Jurkat, Clone E6-1 (cell line): ENCODE results near the gene BTBD1.
"Not testable (repeated sequence)": the region's sequence is repeated elsewhere in the genome, so short reads cannot be mapped to it uniquely, and the experiment has no call there.

Experiments
- DNase-seq: peaks from one replicate; pipeline ENCODE4 v3.0.0-alpha.2; 2011; ENCODE audit warnings: low read depth, low spot score
- H3K4me3 ChIP-seq: 2 replicates; pipeline ENCODE4 v1.5.1; 2011; ENCODE audit warnings: mild to moderate bottlenecking, low read length, control low read depth, moderate library complexity

The BTBD1 gene

DNA sequence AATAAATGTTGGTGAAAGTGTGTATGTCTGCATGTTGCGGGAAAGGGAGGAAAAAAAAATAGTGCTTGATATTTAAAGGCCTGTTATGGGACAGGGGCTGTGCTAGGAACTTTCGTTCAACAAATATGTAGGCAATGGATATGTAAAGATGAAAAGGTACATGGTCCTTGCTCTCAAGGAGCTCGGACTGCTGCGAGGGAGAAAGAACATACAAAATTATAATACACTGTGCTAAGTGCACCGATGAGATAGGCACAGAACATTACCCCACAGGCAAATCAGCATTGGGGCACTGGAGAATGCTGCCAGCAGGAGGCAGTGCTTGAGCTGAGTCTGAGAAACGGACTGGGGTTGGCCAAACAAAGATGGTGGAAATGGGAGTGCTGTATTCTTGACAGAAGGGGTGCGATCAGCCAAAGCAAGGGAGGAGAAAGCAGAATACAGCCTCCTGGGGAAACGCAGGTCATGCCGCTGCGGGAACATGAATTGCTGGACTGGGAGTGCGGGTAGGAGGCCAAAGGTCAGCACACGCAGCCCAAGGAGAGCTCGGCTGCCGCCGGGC is 56.3 kb downstream of the BTBD1 start:
- peak; percentile 82 for DNase-seq
- H3K4me3 ChIP-seq, result peak overlapping the region; percentile 99

DNA sequence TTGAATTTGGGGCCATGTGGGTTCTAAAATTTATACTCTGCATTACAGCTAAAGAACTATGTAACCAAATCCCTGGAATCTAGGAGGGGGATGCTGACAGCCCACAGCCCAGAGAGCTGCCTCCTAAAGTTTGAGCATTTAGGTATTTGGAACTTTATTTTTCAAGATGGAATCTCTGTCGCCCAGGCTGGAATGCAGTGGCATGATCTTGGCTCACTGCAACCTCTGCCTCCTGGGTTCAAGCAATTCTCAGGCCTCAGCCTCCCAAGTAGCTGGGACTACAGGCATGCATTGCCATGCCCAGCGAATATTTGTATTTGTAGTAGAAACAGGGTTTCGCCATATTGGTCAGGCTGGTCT is 66.4 kb downstream of the BTBD1 start:
- H3K4me3 ChIP-seq, DNase-seq: not testable (repeated sequence)

DNA sequence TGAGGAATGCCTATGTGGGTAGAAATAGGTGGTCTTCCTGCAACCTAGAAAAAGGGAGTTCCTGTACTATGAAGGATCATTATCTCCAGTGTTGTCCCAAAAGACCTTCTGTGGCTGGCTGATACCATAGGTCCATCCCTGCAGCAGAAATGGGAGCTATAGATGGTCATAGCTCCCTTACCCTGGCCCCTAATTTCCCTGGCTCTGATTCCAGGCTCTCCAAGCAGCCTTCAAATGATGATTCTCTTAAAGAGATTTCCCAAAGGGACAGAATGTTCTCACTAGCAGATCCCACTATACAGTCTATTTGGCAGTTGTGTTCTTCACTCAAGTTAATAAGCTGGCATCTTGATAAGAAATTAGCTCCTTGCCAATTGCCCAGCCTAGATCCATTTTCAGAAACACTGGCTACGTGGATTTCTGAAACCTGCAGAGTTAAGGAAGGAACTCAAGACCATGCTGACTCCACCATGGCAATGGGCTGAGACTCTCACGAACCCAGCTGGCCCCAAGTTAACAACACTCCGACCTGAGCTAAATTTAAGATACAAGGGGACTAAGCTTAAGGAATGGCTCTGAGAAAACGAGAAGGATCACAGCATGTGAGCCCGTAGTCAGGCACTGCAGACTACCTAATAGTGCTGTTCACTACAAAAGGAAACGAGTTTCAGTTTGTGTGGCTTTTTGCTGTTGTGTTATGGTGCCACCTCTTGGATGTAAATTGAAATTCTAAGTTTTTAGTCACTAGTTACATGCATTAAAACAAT is 67.0 kb downstream of the BTBD1 start:
- peak overlapping the region; percentile 35 for H3K4me3 ChIP-seq
- DNase-seq, result peak; percentile 77

DNA sequence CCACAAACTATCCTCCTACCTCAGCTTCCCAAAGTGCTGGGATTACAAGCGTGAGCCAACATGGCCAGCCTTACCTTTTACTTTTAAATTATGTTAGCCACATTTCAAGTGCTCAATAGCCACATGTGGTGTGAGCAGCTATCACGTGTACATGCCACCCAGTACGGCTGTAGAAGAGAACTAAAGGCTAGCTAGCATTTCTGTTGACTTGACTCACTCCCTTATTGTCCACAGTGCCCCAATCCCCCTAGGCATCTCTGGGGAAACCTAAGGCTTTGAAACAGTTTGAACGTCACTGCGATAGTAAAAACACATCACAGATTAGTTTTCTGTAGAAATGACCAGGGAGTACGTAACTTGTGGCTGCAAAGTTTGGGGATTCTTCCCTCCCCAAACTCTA is 67.6 kb downstream of the BTBD1 start:
- no peak for DNase-seq
- H3K4me3 ChIP-seq, result no peak overlapping the region

DNA sequence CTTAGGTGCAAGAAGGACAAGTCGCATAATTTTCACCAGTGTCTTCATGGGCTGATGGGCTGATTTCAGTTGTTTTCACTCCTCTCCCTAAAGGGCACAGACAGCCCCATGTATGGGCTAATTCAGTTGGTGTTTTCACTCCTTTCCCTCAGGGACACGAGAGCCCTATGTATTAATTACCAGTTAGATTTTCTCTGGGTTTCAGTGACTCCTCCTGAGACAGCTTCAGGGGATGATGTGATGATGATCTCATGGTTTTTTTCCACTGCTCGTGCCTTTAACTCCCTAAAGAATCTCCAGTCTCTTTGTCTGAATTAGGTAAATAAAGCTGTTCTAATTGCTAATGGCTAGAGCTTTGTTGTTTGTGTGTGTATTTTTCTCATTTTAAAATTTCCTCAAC is 71.1 kb downstream of the BTBD1 start:
- DNase-seq, result no peak

DNA sequence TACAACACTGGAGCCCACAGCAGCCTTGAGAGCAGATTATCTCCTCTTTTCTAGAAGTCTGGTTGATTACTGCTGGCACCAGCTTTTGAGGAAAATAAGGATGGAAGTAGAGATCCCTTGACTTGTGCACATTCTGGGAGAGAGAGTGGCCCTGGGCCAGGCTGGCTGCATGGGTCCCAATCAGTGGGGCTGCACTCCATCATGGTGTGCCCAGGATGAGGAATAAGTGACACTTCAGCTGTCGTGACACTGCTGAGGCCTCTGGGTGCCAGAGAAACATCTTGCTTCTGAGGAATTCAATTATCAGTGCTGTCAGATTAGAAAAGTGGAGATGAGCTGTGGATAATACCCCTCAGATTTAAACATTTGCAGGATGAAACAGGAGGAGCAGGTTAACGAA is 72.0 kb downstream of the BTBD1 start:
- H3K4me3 ChIP-seq, result no peak overlapping the region
- no peak for DNase-seq

More for the DNA sequence above, 71.1 kb downstream of the BTBD1 start:
- no peak overlapping the region for H3K4me3 ChIP-seq

DNA sequence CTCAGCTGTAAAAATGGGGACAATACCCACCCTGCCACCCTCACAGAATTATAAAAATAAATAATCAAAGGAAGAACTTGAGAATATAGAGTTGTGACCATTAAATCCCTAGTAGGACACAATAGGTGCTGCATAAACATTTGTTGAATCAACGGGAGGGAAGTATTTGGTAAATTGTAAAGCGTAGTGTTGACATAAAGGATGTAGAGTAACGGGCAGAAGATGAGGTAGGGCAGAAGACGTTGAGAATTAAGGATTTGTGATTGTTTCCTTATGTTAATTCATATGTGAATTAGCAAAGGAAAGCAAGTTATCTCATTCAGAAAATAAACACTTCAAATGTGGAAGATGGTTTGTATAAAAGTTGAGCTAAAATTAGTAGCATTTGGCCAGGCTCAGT is 73.9 kb downstream of the BTBD1 start:
- H3K4me3 ChIP-seq, result no peak overlapping the region
- DNase-seq, result no peak

DNA sequence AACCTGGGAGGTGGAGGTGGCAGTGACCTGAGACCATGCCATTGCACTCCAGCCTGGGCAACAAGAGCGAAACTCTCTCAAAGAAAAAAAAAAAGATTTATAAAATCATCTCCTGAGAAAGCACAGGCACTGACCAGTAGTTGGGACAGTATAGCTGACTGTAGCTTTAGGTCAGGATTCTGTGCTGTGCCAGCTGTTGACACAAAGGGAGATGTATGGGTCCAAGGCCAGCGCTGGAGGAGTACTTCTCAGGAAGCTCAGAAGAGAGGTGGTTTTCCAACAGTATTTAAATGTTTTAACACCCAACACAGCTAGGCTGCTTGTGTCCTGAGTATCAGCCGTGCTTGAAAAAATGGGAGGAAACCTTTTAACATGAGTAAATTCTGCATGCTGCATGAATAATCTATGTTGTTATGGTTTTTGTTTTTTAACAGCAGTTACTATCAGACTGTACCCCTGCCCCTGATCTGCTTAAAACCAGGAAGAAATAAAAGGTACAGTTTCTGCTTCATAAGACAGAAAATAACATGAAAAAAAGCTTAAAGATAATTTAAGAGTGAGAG is 74.5 kb downstream of the BTBD1 start:
- no peak overlapping the region for H3K4me3 ChIP-seq
- DNase-seq, result no peak

DNA sequence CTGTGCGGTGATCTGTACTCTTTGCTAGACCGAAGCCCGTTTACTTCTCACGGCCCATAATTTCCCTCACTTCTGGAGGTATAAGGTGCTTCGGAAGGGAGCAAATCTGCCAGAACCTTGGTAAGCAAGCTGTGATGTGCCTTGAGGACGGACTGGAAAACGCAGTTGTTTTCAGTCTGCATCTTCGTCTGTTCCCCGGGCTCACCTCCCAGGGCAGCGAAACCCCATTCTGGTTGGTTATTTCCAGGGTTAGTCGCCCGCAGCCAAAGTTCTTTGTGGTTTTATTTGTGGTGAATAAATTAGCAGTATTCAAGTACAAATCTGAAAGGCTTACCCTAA is 80.6 kb downstream of the BTBD1 start:
- DNase-seq, result no peak
- peak overlapping the region; percentile 98 for H3K4me3 ChIP-seq

DNA sequence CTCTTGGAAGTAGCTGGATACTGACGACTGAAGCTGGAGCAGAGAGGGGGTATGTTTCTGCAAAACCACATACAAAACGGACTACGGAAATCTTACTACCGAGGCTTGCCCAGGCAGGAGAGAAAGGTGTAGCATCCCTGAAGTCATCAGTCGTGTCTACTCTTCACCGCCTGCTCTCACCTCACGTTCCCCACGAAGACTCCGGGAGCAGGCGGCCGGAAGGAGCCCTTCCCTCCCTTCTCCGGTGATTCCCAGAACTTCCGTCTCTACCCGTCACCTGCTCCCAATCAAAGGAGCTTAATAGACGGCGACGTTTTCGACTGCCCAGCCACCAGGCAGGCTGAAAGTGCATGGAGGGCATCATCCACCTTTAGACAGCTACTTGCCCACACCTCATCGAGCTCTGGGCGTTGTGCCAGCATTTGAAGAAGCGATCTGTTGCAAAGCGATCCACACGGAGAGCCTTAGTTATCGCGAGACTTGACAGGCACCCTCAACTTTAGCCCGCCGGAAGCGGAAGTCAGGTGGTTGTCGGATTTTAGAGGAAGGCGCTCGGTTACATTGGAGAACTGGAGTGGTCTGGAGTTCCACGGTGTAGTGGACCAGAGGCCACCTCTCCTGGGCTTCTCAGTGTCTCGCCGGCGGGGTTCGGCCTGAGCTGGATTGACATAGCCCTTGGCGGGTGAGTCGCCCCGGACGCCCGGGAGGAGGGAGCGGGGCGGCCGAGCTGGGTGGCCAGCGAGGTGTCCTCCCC is 81.2 kb downstream of the BTBD1 start, which contains the start of gene RAMAC:
Gene RAMAC (plus strand): TSS at position 523 of the 754 bp plus-strand sequence. CDS start 2,809 bp downstream, outside the sequence.
- peak; percentile 96 for DNase-seq

DNA sequence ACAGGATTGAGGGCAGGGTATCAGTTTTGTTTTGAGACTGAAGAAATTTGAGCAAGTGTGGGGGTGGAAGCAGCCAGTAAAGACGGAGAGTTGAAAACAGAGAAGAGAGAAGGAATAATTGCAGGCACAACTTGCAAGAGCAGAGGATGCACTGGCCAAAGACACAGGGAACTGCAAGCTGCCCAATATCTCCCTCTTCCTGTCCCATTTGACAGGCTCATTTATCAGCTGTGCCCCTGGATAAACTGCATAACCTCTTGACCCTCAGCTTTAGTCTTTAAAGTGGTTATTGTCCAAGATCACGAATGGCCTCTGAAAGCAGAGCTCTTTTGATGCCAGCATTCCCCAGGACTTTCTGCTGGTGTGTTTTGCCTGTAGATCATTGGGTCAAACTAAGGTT is 86.1 kb downstream of the BTBD1 start:
- H3K4me3 ChIP-seq, result no peak overlapping the region
- no peak for DNase-seq

More for the DNA sequence above, 81.2 kb downstream of the BTBD1 start, which contains the start of gene RAMAC:
- peak within 1 kb of the TSS; percentile 98 for H3K4me3 ChIP-seq

DNA sequence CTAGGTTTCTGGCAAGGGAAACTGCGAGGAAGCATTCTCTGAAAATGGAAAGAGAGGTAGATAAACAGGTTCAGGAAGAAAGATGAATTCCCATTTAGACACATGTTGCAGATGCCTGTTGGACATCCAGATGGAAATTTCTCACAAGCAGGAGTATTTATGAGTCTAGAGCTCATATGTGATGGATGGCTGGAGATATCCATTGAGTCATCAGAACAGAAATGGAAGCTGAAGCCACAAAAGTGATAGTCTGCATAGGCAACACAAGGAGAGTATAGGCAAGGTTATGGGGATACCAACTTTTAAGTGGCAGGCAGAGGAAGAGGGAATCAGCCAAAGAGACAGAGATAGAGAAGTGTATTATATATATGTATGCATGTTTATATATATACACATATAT is 87.3 kb downstream of the BTBD1 start:
- no peak overlapping the region for H3K4me3 ChIP-seq
- DNase-seq, result no peak

DNA sequence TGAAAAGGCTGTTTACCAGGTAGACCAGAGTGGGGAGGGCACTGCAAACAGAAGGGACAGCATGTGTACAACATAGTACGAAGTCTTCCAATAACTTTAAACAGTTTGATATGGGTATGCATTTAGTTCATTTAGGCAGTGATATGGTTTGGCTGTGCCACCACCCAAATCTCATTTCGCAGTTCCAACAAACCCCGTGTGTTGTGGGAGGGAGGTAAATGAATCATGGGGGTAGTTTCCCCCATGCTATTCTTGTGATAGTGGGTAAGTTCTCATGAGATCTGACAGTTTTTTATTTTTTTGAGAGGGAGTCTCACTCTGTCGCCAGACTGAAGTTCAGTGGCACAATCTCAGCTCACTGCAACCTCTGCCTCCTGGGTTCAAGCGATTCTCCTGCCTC is 88.6 kb downstream of the BTBD1 start:
- DNase-seq, result no peak
- H3K4me3 ChIP-seq, result no peak overlapping the region

DNA sequence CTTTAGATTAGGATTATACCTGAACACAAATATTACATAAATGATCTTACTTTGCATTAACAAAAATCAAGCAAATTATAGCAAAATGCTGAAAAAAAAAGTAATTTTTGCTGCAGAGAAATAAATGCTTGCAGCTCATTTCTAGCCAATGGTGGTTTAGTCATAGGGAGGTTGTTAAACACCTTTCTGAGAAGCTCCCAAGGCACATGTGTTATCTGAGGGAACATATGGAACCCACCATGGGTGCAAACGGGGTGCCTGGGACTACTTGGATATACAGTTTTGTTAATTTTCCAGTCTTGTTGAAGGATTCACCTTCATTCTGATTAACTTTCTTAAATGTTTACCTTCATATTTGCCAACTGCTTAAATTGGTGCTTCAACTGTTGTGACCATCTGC is 90.0 kb downstream of the BTBD1 start:
- DNase-seq, result no peak
- no peak overlapping the region for H3K4me3 ChIP-seq

DNA sequence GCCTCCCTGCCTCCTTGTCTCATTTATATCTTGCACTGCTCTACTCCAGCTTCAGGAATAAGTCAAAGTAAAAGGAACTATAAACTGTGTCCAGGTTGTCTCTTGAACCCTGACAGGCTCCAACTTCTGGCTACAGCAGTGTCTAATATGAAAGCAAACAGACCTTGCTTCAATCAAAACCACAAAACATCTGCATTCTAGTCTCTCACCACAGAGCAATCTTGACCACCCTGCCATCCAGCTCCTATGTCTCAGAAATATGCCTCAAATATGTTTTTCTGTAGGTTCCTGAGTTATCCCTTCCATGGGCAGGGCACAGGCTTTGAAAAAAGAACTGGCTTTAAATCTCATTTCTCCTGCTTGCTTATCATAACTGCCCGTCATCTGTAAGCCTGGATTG is 94.1 kb downstream of the BTBD1 start:
- no peak for DNase-seq
- no peak overlapping the region for H3K4me3 ChIP-seq

DNA sequence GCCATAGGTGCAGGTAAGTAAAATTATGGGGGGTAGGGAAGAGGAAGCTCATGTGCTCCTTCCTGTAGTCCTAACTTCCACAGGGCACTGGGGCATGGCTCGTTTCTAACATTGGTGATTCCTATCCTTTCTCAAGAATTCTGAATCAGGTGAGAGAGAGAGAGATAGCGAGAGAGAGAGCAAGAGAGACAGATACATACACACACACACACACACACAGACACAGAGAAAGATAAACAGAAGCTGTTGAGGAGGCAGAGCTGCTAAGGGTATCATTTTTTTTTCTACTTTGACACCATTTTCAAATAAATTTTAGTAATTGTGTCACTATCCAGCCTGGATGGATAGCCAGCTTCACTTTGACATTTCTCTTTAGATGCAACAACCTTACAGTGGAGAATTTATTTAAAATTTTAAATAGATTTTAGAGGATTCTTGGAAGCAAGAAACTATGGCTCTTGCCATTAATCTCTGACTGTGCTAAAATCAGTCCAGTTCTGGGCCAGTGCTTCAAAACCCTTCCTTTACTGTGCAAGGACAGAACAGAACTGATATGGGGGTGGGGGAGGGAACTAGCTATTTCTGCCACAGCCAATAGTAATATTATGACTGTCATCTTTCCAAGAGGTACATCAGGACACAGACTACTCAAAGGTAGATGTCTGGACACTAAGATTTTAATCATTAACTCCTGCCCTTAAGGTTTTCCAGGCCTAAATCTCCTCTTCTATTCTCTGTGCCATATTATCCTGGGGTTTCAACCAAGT is 95.7 kb downstream of the BTBD1 start:
- H3K4me3 ChIP-seq, result no peak overlapping the region
- DNase-seq, result no peak

DNA sequence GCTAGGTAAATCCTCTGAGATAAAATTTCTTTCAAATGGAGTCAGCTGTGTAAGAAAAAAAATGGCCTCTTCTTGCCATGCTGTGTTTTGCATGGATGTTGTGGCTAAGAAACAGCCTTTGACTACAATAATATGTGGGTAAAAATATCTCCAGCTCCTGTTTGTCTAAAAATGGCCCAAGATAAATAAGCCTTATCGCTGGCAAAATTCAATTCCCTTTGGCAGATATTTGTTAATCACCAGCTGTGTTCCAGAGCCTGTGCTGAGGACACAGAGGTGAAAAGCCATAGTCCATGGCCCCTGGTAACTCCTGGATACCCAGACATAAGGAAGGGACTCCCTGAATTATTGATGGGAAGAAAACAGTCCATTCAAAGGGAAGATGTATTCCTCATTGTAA is 96.4 kb downstream of the BTBD1 start:
- no peak for DNase-seq
- no peak overlapping the region for H3K4me3 ChIP-seq

DNA sequence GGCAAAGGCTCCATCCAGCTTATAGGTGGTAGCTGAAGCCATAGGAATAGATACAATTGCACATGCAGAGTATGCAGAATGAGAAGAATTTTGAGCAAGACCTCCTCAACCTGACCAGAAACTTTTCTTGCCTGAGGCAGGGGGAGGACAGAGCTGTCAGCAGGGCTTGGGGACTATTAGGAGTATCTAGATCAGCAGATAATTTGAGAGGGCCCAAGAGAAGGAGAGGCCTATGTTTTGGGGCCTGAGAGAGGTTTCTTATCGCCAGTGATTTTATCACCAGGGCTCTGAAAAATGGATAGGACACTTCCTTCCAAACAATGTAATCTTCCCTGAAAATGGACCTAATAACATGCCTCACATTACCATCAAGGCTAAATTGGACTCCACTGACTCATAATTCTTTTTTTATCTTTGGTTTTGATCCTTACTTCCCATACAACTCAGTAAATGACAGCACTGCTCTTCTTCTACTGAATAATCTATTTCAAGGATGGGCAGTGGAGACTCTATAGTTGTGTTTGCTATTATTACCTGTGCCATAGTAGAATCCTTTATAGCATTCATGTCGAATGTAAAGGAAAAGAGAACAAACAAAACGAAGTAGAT is 96.9 kb downstream of the BTBD1 start:
- H3K4me3 ChIP-seq, result no peak overlapping the region
- DNase-seq, result no peak

DNA sequence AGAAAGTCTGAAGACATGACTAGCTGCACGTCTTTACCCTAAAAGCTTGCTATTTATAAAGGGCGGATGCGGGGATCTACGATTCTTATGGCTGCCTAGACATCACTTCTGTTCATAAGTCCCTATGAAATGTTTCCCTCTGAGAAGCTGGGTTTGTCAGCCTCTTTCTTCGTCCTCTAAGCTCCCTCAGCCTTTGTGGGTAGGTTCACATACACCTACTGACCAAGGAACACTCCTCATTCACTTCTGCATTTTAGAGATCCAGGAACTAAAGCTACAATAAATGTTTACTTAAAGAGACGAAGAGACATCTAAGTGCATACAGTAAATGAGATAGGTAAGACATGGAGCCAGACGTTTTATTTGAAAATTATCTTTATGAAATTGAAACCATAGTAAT is 97.7 kb downstream of the BTBD1 start:
- no peak overlapping the region for H3K4me3 ChIP-seq
- DNase-seq, result no peak
